HepG2 (cell line): ENCODE measurements around the gene LCN12. TPM values are rescaled to one million over a fixed set of nuclear protein-coding genes. Genes with fewer than 3 reads are reported as not detected.
A peak's percentile ranks its signal among the peaks of the same experiment; 100 is the strongest.

Experiments used
- CBX2 ChIP-seq, 2 experiments: fragments of 200-600 bp in 1 of 2; sonication (generic); formaldehyde crosslinking in 1 of 2; IDR thresholded peaks; 2 replicates each; pipeline versions ENCODE4 v1.7.0 to v1.8.1; 2018 to 2022; ENCODE audit warnings: low read depth in 2 of 2, low read length in 1 of 2, mild to moderate bottlenecking in 1 of 2, missing genetic modification reagents in 1 of 2
- CEBPB ChIP-seq: IDR thresholded peaks from 2 replicates; pipeline ENCODE4 v1.6.1; 2011; ENCODE audit warnings: low read depth, low read length, improper control_type of control experiment, borderline replicate concordance
- JUN ChIP-seq: sonication (generic); formaldehyde crosslinking; IDR thresholded peaks from 2 replicates; pipeline ENCODE4 v1.4.0; 2020; ENCODE audit warnings: mild to moderate bottlenecking, missing genetic modification reagents
- KDM6A ChIP-seq: IDR thresholded peaks from 2 replicates; pipeline ENCODE4 v1.6.1; 2016; ENCODE audit warnings: low read depth
- NFYB ChIP-seq: sonication (generic); formaldehyde crosslinking; IDR thresholded peaks from 2 replicates; pipeline ENCODE4 v1.4.0; 2020; ENCODE audit warnings: missing genetic modification reagents
- PTBP1 ChIP-seq: fragments of 200-400 bp; formaldehyde crosslinking; IDR thresholded peaks from 2 replicates; pipeline ENCODE4 v1.6.1; 2018; ENCODE audit warnings: low read length, low read depth; ENCODE audit not compliant: poor library complexity, severe bottlenecking
- SIX4 ChIP-seq: sonication (generic); formaldehyde crosslinking; IDR thresholded peaks from 2 replicates; pipeline ENCODE4 v1.4.0; 2020; ENCODE audit warnings: missing genetic modification reagents
- SMYD3 ChIP-seq: sonication (generic); formaldehyde crosslinking; IDR thresholded peaks from 2 replicates; pipeline ENCODE4 v1.8.1; 2023; ENCODE audit warnings: mild to moderate bottlenecking, missing genetic modification reagents
- TEAD3 ChIP-seq: optimal IDR thresholded peaks from 2 replicates; pipeline ENCODE3; 2016; ENCODE audit warnings: borderline replicate concordance
- ZNF205 ChIP-seq: IDR thresholded peaks from 2 replicates; pipeline ENCODE4 v1.6.1; 2018; ENCODE audit warnings: missing biosample characterization, missing genetic modification reagents
- ZNF230 ChIP-seq: sonication (generic); formaldehyde crosslinking; IDR thresholded peaks from 2 replicates; pipeline ENCODE4 v1.4.0; 2020; ENCODE audit warnings: mild to moderate bottlenecking, missing genetic modification reagents
- ZNF317 ChIP-seq: sonication (generic); formaldehyde crosslinking; IDR thresholded peaks from 2 replicates; pipeline ENCODE4 v1.5.0; 2020; ENCODE audit warnings: mild to moderate bottlenecking, missing genetic modification reagents
- ZNF557 ChIP-seq: sonication (generic); formaldehyde crosslinking; IDR thresholded peaks from 2 replicates; pipeline ENCODE4 v1.4.0; 2020; ENCODE audit warnings: missing genetic modification reagents
- ZNF577 ChIP-seq: sonication (generic); formaldehyde crosslinking; IDR thresholded peaks from 2 replicates; pipeline ENCODE4 v1.4.0; 2020; ENCODE audit warnings: mild to moderate bottlenecking, low read depth, missing genetic modification reagents, borderline replicate concordance
- ZNF713 ChIP-seq: sonication (generic); formaldehyde crosslinking; IDR thresholded peaks from 2 replicates; pipeline ENCODE4 v1.4.0; 2020; ENCODE audit warnings: mild to moderate bottlenecking, missing genetic modification reagents
- polyA plus RNA-seq, 8 experiments: library from polyadenylated mRNA; depleted of rRNA in 3 of 8; stranded (reverse) in 7 of 8; unstranded in 1 of 8; fragments of >200 nt; fragmentation: Illumina TruSeq in 4 of 8; extraction: Trizol in 4 of 8; gene quantifications; 2 replicates each; pipeline versions ENCODE4 v1.2.1 to v1.2.3, GENCODE V29; 2011 to 2016; ENCODE audit warnings: low read depth in 4 of 8, missing spikeins in 1 of 8, mixed read lengths in 1 of 8; ENCODE audit not compliant: insufficient read depth in 1 of 8
- total RNA-seq, 5 experiments: library from RNA; depleted of rRNA; stranded (reverse); fragments of >200 nt; fragmentation: Illumina TruSeq; extraction: Trizol; gene quantifications; 2 replicates each; pipeline ENCODE4 v1.2.3, GENCODE V29; 2016; ENCODE audit warnings: low read depth in 1 of 5
- TF ChIP-seq, protein P1 (sequence below): sonication (generic); formaldehyde crosslinking; IDR thresholded peaks from 2 replicates; pipeline ENCODE4 v1.4.0; 2020; ENCODE audit warnings: missing genetic modification reagents, low read depth, mild to moderate bottlenecking, borderline replicate concordance
- TF ChIP-seq, protein P2 (sequence below): sonication (generic); formaldehyde crosslinking; IDR thresholded peaks from 2 replicates; pipeline ENCODE4 v1.5.1; 2020; ENCODE audit warnings: missing genetic modification reagents, mild to moderate bottlenecking, borderline replicate concordance
- TF ChIP-seq, protein P3 (sequence below): sonication (generic); formaldehyde crosslinking; conservative IDR thresholded peaks from 2 replicates; pipeline ENCODE4 v1.4.0; 2020; ENCODE audit warnings: missing genetic modification reagents
- TF ChIP-seq, protein P4 (sequence below): sonication (generic); formaldehyde crosslinking; IDR thresholded peaks from 2 replicates; pipeline ENCODE4 v1.9.0; 2021; ENCODE audit warnings: missing genetic modification reagents, borderline replicate concordance
- TF ChIP-seq, protein P5 (sequence below): sonication (generic); formaldehyde crosslinking; conservative IDR thresholded peaks from 2 replicates; pipeline ENCODE4 v1.4.0; 2020; ENCODE audit warnings: mild to moderate bottlenecking, missing genetic modification reagents, moderate library complexity

The LCN12 gene
- total and polyA plus RNA-seq, 2 of the 13 experiments (the other 11 are each of a cell fraction or from before 2014, with no cell fraction given): 3.4 to 6.9 TPM

DNA sequence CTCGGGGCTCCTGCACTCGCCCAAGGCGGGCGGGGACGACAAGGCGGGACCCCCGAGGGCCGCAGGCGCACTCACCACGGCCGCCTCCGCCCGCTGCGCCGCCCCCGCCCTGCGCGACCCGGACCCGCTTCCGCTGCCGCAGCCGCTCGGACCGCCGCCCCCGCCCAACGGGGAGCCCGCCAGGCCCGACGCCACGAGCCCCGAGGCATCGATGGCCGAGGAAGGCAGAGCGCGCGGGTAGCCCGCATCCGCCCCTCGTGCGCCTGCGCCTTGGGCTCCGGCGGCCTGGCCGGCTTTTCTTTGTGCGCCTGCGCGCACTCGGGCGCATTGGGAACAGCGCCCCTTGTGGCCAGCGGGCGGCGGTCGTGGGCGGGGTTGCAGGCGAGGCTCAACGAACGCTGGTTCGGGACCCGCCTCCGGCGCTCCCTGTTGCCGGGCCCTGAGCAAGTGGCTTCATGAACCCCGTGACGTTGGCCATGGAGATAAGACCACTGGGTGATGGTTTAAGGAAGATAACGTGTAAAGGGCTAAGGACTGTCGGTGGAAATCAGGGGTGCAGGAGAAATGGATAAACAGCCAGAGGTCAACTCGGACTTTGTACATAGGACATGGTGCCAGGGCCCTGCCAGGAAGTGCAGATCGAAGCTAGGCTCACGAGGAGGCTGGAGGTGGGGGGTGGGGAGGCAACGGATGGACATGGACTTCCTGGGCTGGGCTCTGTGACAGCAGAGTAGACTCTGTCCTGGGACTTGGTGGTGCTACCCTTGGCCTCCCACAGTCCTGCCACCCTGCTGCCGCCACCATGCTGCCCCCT, 7.3 kb upstream of the LCN12 start, which contains the start of the genes C8G and FBXW5 (continued):
- TF ChIP-seq, protein P1, sequence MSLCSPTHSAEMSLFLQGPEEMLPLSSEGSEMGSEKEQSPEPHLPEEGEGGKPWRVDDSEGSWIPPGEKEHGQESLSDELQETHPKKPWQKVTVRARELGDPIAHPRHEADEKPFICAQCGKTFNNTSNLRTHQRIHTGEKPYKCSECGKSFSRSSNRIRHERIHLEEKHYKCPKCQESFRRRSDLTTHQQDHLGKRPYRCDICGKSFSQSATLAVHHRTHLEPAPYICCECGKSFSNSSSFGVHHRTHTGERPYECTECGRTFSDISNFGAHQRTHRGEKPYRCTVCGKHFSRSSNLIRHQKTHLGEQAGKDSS (CRISPR knock-in tag): peak; percentile 2; the same call in 1 of the 2 replicates
- 0 out of 2 replicates have a peak, but pooled peaks have one; percentile 21 for TF ChIP-seq ZNF205 (CRISPR knock-in tag)
- TF ChIP-seq, protein P2, sequence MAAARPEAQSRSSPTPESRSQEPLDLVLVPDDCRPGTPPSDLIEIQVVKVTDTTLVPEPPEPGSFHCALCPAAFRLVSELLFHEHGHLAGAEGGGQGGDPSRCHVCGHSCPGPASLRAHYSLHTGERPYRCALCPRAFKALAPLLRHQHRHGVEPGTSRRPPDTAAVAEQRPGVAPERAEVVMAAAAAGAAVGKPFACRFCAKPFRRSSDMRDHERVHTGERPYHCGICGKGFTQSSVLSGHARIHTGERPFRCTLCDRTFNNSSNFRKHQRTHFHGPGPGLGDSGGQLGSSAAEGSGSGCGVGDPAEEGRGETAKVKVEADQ (CRISPR knock-in tag): no peak
- TF ChIP-seq ZNF557 (CRISPR knock-in tag): no peak
- TF ChIP-seq, protein P3, sequence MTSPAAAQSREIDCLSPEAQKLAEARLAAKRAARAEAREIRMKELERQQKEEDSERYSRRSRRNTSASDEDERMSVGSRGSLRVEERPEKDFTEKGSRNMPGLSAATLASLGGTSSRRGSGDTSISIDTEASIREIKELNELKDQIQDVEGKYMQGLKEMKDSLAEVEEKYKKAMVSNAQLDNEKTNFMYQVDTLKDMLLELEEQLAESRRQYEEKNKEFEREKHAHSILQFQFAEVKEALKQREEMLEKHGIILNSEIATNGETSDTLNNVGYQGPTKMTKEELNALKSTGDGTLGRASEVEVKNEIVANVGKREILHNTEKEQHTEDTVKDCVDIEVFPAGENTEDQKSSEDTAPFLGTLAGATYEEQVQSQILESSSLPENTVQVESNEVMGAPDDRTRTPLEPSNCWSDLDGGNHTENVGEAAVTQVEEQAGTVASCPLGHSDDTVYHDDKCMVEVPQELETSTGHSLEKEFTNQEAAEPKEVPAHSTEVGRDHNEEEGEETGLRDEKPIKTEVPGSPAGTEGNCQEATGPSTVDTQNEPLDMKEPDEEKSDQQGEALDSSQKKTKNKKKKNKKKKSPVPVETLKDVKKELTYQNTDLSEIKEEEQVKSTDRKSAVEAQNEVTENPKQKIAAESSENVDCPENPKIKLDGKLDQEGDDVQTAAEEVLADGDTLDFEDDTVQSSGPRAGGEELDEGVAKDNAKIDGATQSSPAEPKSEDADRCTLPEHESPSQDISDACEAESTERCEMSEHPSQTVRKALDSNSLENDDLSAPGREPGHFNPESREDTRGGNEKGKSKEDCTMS (CRISPR knock-in tag): no peak
- TF ChIP-seq, protein P4, sequence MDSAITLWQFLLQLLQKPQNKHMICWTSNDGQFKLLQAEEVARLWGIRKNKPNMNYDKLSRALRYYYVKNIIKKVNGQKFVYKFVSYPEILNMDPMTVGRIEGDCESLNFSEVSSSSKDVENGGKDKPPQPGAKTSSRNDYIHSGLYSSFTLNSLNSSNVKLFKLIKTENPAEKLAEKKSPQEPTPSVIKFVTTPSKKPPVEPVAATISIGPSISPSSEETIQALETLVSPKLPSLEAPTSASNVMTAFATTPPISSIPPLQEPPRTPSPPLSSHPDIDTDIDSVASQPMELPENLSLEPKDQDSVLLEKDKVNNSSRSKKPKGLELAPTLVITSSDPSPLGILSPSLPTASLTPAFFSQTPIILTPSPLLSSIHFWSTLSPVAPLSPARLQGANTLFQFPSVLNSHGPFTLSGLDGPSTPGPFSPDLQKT (CRISPR knock-in tag): no peak
- 0 out of 2 replicates have a peak, but pooled peaks have one; percentile 58 for TF ChIP-seq ZNF230 (CRISPR knock-in tag)
- TF ChIP-seq ZNF577 (CRISPR knock-in tag): no peak
- TF ChIP-seq ZNF317 (CRISPR knock-in tag): no peak
- no peak for TF ChIP-seq CEBPB
- no peak for TF ChIP-seq CBX2 (IDR thresholded peaks at IDR 0.05; ENCODE audit: low read depth, low read length)
- no peak for TF ChIP-seq CBX2 (CRISPR knock-in tag; IDR thresholded peaks at IDR 0.05; ENCODE audit: low read depth)
- TF ChIP-seq, protein P5, sequence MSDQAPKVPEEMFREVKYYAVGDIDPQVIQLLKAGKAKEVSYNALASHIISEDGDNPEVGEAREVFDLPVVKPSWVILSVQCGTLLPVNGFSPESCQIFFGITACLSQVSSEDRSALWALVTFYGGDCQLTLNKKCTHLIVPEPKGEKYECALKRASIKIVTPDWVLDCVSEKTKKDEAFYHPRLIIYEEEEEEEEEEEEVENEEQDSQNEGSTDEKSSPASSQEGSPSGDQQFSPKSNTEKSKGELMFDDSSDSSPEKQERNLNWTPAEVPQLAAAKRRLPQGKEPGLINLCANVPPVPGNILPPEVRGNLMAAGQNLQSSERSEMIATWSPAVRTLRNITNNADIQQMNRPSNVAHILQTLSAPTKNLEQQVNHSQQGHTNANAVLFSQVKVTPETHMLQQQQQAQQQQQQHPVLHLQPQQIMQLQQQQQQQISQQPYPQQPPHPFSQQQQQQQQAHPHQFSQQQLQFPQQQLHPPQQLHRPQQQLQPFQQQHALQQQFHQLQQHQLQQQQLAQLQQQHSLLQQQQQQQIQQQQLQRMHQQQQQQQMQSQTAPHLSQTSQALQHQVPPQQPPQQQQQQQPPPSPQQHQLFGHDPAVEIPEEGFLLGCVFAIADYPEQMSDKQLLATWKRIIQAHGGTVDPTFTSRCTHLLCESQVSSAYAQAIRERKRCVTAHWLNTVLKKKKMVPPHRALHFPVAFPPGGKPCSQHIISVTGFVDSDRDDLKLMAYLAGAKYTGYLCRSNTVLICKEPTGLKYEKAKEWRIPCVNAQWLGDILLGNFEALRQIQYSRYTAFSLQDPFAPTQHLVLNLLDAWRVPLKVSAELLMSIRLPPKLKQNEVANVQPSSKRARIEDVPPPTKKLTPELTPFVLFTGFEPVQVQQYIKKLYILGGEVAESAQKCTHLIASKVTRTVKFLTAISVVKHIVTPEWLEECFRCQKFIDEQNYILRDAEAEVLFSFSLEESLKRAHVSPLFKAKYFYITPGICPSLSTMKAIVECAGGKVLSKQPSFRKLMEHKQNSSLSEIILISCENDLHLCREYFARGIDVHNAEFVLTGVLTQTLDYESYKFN: peak; percentile 89
- TF ChIP-seq ZNF713 (CRISPR knock-in tag): no peak
- peak; percentile 64; the same call in 1 of the 2 replicates for TF ChIP-seq KDM6A (CRISPR knock-in tag)
- TF ChIP-seq PTBP1: no peak
- TF ChIP-seq SMYD3 (CRISPR knock-in tag): no peak
- no peak for TF ChIP-seq SIX4 (CRISPR knock-in tag)
- no peak for TF ChIP-seq TEAD3
- no peak for TF ChIP-seq NFYB (CRISPR knock-in tag)
- TF ChIP-seq JUN: peak; percentile 48; the same call in 1 of the 2 replicates
